IPS-18a (cell line): ENCODE results near the gene SCYL2.
"Not testable (repeated sequence)": the region's sequence is repeated elsewhere in the genome, so short reads cannot be mapped to it uniquely, and the experiment has no call there.

Source experiments
- H3K27ac ChIP-seq: one replicate; pipeline ENCODE4 v1.5.1; 2013; ENCODE audit warnings: low read length
- H3K27me3 ChIP-seq: one replicate; pipeline ENCODE4 v1.6.1; 2013; ENCODE audit warnings: mild to moderate bottlenecking, low read length; ENCODE audit not compliant: control insufficient read depth, insufficient read depth
- H3K36me3 ChIP-seq: one replicate; pipeline ENCODE4 v1.6.1; 2013; ENCODE audit warnings: low read depth, low read length; ENCODE audit not compliant: control insufficient read depth
- H3K4me1 ChIP-seq: one replicate; pipeline ENCODE4 v1.6.1; 2013; ENCODE audit warnings: low read depth, low read length; ENCODE audit not compliant: control insufficient read depth
- H3K4me3 ChIP-seq: one replicate; pipeline ENCODE4 v1.5.1; 2013; ENCODE audit warnings: low read length
- H3K9ac ChIP-seq: one replicate; pipeline ENCODE4 v1.6.1; 2013; ENCODE audit warnings: mild to moderate bottlenecking, low read length, moderate library complexity
- H3K9me3 ChIP-seq: one replicate; pipeline ENCODE4 v1.6.1; 2013; ENCODE audit warnings: low read depth, low read length; ENCODE audit not compliant: control insufficient read depth

SCYL2 gene

DNA sequence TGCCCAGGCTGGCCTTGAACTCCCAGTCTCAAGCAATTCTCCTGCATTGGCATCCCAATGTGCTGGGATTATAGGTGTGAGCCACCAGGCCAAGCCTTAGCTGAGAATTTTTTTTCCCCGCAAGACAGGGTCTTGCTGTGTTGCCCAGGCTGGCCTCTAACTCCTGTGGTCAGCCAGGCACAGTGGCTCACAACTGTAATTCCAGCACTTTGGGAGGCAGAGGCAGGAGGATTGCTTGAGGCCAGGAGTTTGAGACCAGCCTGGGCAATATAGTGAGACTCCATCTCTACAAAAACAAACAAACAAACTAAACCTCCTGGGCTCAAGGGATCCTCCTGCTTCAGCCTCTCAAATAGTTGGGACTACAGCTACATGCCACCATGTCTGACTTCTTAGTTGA lies 27.4 kb upstream of the SCYL2 start:
- Histone ChIP-seq H3K9me3 (no peaks in the 10 kb centered on the region), H3K36me3 (no peaks in the 10 kb centered on the region), H3K4me1 (no peaks in the 10 kb centered on the region), H3K4me3 (no peak overlapping the region), H3K27me3 (no peaks in the 10 kb centered on the region), H3K9ac (no peak overlapping the region), H3K27ac (no peak overlapping the region)

DNA sequence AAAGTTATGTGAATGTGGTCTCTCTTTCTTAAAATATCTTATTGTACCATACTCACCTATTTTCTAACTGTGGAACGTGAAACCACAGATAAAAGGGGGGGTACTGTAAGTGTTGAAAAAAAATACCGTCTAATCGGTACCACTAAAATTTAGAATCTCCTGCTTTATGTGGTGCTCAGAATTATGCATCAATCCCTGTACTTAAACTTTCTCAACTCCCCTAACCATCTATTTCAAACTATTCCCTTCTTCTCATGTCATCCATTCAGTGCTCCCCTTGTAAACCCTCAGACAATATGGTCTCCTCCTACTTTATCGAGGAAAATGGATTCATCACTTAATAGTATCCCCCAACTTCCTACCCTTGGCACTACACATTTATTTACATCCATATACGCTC lies 23.8 kb upstream of the SCYL2 start:
- H3K4me1 ChIP-seq, result no peaks in the 10 kb centered on the region
- no peaks in the 10 kb centered on the region for H3K36me3 ChIP-seq
- H3K4me3 ChIP-seq, result no peak overlapping the region
- no peak overlapping the region for H3K27ac ChIP-seq
- no peak overlapping the region for H3K9ac ChIP-seq
- no peaks in the 10 kb centered on the region for H3K27me3 ChIP-seq
- no peaks in the 10 kb centered on the region for H3K9me3 ChIP-seq

DNA sequence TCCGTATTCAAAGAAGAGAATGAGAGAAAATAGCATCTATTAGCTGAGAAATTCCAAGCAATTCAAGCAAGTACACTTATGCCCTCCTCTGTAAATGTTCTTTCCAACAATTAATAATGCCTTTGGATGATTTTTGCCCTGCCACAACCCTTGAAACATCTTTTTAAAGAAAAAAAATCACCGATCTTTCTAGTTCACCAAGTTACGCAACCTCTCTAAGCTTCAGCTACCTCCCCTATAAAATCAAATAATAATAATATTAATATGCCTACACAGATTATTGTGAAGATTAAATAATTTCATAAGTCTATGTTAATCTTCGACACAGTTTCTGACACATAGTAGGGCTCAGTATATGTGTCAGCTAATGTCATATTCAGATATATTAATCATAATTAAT lies 19.2 kb upstream of the SCYL2 start:
- no peaks in the 10 kb centered on the region for H3K9me3 ChIP-seq
- H3K36me3 ChIP-seq, result no peaks in the 10 kb centered on the region
- no peak overlapping the region for H3K27ac ChIP-seq
- no peaks in the 10 kb centered on the region for H3K4me1 ChIP-seq
- H3K4me3 ChIP-seq, result no peak overlapping the region
- no peak overlapping the region for H3K9ac ChIP-seq
- no peaks in the 10 kb centered on the region for H3K27me3 ChIP-seq

DNA sequence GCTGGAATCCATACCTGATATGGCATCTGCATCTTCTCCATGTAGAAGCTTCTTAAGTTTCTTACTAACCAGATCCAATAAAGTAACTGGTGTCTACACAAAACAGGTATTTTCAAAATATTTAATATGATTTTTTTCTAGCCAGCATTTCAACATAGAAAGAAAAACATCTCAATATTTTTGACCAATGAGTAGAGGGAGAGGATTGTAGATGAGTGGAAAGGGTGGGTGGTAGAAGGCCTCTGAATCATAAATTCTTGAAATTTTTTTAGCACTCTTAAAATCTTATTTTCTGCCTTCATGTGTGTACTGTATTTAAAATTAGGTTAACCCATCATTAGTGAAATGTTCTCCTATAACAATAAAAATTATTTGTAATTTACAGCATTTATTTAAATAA lies 18.1 kb upstream of the SCYL2 start:
- no peak overlapping the region for H3K27ac ChIP-seq

DNA sequence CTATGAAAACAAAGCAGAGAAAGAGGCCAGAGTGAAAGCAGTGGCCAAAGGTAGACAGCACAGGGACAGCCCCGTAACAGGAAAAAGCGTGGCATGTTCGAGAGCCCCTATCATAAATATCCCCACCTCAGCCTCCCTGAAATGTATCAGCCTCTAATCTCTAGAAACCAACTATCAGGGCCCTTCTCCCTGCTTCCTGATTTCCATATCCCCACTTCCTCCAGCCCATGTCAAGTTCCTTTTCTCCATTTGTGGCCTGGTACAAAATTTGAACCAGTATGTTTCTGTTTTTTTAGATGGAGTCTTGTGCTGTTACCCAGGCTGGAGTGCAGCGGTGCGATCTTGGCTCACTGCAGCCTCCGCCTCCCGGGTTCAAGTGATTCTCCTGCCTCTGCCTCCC lies 17.0 kb upstream of the SCYL2 start:
- H3K36me3 ChIP-seq, result no peaks in the 10 kb centered on the region
- no peaks in the 10 kb centered on the region for H3K4me1 ChIP-seq
- H3K4me3 ChIP-seq, result no peak overlapping the region
- H3K9ac ChIP-seq, result no peak overlapping the region
- no peak overlapping the region for H3K27ac ChIP-seq
- H3K27me3 ChIP-seq, result no peaks in the 10 kb centered on the region
- no peaks in the 10 kb centered on the region for H3K9me3 ChIP-seq

More for the DNA sequence above, 18.1 kb upstream of the SCYL2 start:
- Histone ChIP-seq H3K27me3 (no peaks in the 10 kb centered on the region), H3K36me3 (no peaks in the 10 kb centered on the region), H3K4me3 (no peak overlapping the region), H3K9me3 (no peaks in the 10 kb centered on the region), H3K4me1 (no peaks in the 10 kb centered on the region), H3K9ac (no peak overlapping the region)

DNA sequence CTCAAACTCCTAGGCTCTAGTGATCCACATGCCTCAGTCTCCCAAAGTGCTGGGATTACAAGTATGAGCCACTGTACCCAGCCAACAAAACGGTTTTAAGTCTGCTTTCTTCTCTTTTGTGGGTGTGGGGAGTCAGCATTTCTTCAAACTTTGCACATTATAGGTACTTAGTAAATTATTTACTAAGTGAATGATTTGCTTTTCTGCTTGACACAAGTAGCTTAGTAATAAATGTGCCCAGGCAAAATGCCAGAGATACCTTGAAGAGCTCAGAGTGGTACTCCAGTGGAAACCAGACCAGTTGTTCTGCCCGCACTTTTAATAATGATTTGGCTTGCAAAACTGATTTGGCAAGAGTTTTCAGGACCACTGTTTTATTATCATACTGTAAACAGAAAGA lies 15.1 kb upstream of the SCYL2 start:
- H3K9ac ChIP-seq, result no peak overlapping the region
- H3K9me3 ChIP-seq, result no peaks in the 10 kb centered on the region
- no peaks in the 10 kb centered on the region for H3K4me1 ChIP-seq
- H3K27ac ChIP-seq, result no peak overlapping the region
- H3K4me3 ChIP-seq, result no peak overlapping the region
- H3K36me3 ChIP-seq, result no peaks in the 10 kb centered on the region
- no peaks in the 10 kb centered on the region for H3K27me3 ChIP-seq

DNA sequence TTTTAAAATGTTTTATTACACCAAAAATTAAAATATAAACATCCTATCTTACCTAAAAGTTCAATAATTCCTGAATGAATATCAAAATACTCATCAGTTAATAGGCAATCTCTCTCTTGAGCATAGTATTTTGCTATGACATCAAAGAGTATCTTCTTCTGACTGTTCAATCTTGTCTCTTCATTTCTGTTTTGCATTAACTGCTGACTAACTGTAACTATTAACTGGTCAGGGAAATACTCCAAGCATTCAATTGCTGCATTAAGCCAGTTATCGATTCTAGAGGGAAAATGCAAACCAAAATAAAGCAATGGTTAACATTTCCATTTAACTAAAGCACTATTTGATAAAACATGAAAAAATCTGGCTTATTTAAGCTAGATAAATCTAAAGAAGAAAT lies 13.5 kb upstream of the SCYL2 start:
- Histone ChIP-seq H3K36me3 (no peaks in the 10 kb centered on the region), H3K27ac (no peak overlapping the region), H3K9ac (no peak overlapping the region)

GRCh38 chr12:100254876-100255275 lies 12.1 kb upstream of the SCYL2 start:
- H3K9me3 ChIP-seq, result no peaks in the 10 kb centered on the region
- H3K4me1 ChIP-seq, result no peaks in the 10 kb centered on the region
- H3K36me3 ChIP-seq, result no peaks in the 10 kb centered on the region
- H3K9ac ChIP-seq, result no peak overlapping the region
- H3K4me3 ChIP-seq, result no peak overlapping the region
- H3K27ac ChIP-seq, result no peak overlapping the region
- H3K27me3 ChIP-seq, result no peaks in the 10 kb centered on the region

More for the DNA sequence above, 13.5 kb upstream of the SCYL2 start:
- H3K9me3 ChIP-seq, result no peaks in the 10 kb centered on the region
- no peak overlapping the region for H3K4me3 ChIP-seq
- H3K27me3 ChIP-seq, result no peaks in the 10 kb centered on the region
- no peaks in the 10 kb centered on the region for H3K4me1 ChIP-seq

DNA sequence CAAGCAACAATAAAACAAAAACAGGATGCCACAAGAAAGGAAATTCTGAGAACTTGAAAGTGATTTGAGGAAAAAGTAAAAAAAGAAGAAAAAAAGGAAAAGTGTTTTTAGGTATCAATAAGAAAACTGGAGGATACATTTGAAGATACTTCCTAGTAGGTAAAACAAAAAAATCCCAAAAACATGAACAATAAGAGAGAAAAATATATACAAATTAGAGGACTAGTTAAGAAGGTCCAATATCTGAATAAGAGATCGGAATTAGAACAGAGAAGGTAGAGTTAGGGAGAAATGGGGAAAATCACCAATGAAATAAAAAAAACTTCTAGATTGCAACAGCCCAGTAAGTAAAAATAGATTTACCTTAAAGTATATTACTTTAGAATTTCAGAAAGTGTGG lies 8.8 kb upstream of the SCYL2 start:
- no peak overlapping the region for H3K27ac ChIP-seq
- no peak overlapping the region for H3K4me3 ChIP-seq
- H3K27me3 ChIP-seq, result no peaks in the 10 kb centered on the region
- no peaks in the 10 kb centered on the region for H3K4me1 ChIP-seq
- H3K9ac ChIP-seq, result no peak overlapping the region
- no peaks in the 10 kb centered on the region for H3K36me3 ChIP-seq
- H3K9me3 ChIP-seq, result no peaks in the 10 kb centered on the region

DNA sequence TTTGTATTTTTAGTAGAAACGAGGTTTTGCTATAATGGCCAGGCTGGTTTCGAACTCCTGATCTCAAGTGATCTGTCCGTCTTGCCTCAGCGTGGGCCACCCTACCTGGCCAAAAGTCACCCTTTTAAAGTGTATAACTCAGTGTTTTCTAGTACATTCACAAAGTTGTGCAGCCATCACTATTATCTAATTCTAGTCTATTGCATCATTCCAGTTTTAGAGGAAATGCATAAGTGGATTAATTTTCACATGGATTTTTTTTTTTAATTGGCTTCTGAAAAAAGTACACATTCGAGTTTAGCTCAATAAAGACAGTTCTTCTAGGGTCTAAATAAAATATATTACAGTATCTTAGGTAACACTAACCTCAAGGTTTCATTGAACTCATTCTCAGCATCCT lies 3.8 kb upstream of the SCYL2 start:
- no peaks in the 10 kb centered on the region for H3K36me3 ChIP-seq
- H3K9ac ChIP-seq, result no peak overlapping the region
- H3K27me3 ChIP-seq, result no peaks in the 10 kb centered on the region
- no peak overlapping the region for H3K4me3 ChIP-seq
- no peaks in the 10 kb centered on the region for H3K9me3 ChIP-seq
- peaks cover 7% of the 10 kb centered on the region for H3K4me1 ChIP-seq
- H3K27ac ChIP-seq, result no peak overlapping the region

DNA sequence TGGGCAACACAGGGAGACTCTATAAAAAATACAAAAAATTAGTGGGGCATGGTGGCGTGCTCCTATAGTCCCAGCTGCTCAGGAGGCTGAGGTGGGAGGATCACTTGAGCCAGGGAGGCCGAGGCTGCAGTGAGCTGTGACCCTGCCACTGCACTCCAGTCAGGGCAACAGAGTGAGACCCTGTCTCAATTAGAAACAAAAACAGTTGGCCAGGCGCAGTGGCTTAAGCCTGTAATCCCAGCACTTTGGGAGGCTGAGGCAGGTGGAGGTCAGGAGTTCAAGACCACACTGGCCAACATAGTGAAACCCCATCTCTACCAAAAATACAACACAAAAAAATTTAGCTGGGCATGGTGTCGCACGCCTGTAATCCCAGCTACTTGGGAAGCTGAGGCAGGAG lies 1.9 kb upstream of the SCYL2 start:
- not testable (repeated sequence) for H3K9ac ChIP-seq, H3K36me3 ChIP-seq, H3K27me3 ChIP-seq, H3K9me3 ChIP-seq, H3K4me3 ChIP-seq, H3K27ac ChIP-seq
- peaks cover 14% of the 10 kb centered on the region for H3K4me1 ChIP-seq

GRCh38 chr12:100265732-100266584 lies 1.0 kb upstream of the SCYL2 start:
- no peaks in the 10 kb centered on the region for H3K27me3 ChIP-seq
- peak overlapping the region; percentile 84 for H3K9ac ChIP-seq
- peak overlapping the region; percentile 72 for H3K4me3 ChIP-seq
- H3K9me3 ChIP-seq, result no peaks in the 10 kb centered on the region
- H3K27ac ChIP-seq, result no peak overlapping the region
- peaks cover 14% of the 10 kb centered on the region for H3K4me1 ChIP-seq
- no peaks in the 10 kb centered on the region for H3K36me3 ChIP-seq
